AML-193 (cell line): ENCODE results near the gene TRAPPC6A.

Experiments used
- DNase-seq, 2 experiments: peaks; one replicate each; lab custom pipeline; 2025; lab: John Stamatoyannopoulos, UW

TRAPPC6A gene

DNA sequence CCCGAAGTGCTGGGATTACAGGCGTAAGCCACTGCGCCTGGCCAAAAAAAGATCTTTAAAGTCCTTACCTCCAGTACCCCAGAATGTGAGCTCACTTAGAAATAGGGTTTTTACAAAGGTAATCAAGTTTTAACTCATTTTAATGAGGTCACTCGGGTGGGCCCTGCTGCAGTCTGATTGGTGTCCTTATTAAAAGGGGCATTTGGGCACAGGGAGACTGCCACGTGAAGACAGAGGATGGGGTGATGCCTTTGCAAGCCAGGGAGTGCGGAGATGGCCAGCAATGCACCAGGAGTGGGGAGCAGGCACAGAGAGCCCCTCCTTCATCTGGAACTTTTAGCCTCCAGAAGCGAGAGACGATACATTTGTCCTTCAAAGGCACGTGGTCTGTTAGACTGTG lies 28.9 kb downstream of the TRAPPC6A start:
- DNase-seq: no peak

GRCh38 chr19:45147835-45148676 lies 30.0 kb downstream of the TRAPPC6A start:
- no peak for DNase-seq

GRCh38 chr19:45146741-45147205 lies 31.3 kb downstream of the TRAPPC6A start:
- no peak for DNase-seq

DNA sequence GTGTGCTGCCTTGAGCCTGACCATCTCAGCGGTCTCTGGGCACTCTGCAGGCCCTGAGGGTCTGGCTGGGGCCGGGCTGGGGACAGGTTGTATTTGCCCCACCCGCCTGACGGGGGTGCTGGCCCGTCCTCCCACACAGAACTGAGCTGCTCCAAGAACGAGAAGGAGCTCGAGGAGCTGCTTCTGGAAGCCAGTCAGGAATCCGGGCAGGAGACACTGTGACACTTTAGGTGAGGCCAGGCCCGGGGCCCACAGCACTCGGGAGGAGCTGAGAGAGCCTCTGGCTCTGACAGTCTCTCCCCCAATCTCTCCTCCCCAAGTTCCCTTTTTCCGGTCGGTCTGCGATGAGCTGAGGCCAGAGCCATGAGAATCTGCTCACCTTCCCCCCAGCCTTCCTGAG lies 31.8 kb downstream of the TRAPPC6A start:
- DNase-seq: no peak

- DNase-seq: no peak
Observed at GRCh38 chr19:45145270-45146189, 32.5 kb downstream of the TRAPPC6A start.

- no peak for DNase-seq
Observed at GRCh38 chr19:45144431-45145269, 33.4 kb downstream of the TRAPPC6A start.

DNA sequence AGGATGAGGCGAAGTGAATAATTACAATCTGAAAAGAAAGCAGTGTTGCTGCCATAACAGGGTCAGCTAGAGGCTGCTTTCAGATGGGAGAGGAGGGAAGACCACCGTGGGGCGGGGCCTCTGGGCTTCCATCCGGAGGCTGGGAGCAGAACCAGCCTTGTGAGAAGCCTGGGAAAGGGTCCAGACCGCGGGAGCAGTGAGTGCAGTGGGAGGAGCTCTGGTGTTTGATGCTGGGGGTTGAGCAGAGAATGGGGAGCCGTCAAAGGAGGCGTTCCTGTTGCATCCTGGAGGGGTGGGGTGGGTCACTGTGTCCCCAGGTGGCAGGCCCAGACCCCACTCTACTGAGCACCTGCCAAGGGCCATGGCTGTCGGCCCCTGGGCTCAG lies 35.3 kb downstream of the TRAPPC6A start:
- no peak for DNase-seq

- DNase-seq: no peak
Observed at GRCh38 chr19:45142016-45142725, 35.9 kb downstream of the TRAPPC6A start.

GRCh38 chr19:45141203-45141900 lies 36.7 kb downstream of the TRAPPC6A start:
- DNase-seq: no peak

DNA sequence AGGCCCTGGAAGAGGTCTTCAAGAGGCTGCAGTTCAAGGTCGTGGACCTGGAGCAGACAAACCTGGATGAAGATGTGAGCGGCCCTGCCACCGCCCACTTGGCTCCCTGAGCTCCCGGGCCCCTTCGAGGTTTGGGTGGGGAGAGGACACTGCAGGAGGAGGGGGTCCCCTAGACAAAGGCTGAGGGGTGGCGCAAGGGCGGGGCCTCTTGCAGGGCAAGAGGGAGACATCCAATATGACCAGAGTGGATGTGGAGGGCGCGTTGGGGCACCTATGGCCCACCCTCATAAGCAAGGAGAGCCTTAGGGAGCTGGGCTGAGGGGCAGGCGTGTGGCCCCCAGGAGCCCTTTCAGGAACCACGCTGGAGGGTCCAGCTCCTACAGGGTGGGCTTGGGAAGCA lies 37.5 kb downstream of the TRAPPC6A start:
- DNase-seq: no peak

GRCh38 chr19:45140144-45140503 lies 37.9 kb downstream of the TRAPPC6A start:
- DNase-seq: no peak

DNA sequence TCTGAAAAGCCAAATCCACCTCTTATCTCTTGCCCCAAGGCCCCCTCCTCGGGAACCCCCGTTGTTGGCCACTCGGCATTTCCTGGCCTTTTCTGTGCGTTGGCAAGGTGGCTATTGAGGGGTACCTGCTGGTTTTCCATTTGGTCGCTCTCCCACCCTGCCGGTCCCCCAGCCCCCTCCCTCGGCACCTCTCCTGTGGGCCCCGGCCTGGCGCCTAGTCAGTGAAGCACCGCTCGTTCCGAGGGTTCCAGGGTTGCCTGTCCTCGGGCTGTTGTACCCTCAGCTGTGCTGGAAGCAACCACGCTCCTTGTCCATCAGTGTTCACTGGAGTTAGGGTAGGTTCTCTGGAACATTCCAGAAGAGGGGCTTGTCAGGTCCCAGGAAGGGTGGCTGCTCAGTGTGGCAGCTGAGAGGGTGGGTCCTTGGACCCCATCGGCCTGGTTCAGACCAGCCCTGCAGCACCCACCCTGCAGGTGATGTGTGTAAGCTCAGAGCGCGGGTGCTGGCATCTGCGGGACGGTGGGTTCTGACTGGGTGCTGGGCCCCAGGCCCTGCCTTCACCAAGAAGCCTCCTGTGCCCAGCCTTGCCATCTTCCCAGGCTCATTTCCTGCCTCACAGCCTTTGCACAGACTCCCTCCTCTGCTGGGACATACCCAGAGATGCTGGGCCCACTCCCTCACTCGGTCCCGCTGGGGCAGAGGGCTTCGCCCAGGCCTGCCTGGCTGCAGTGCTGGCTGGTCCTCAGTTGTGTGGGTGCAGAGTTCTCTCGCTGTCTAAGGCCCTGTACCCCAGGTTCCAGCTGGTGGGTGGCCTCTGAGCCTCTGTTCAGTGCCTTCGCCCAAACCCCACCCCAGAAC lies 38.5 kb downstream of the TRAPPC6A start:
- no peak for DNase-seq

- no peak for DNase-seq
Observed at GRCh38 chr19:45138303-45138751, 39.7 kb downstream of the TRAPPC6A start.

GRCh38 chr19:45137179-45137761 lies 40.8 kb downstream of the TRAPPC6A start:
- DNase-seq: no peak

- DNase-seq: no peak
Observed at GRCh38 chr19:45136507-45137178, 41.4 kb downstream of the TRAPPC6A start.

GRCh38 chr19:45135176-45135885 lies 42.7 kb downstream of the TRAPPC6A start:
- DNase-seq: no peak

DNA sequence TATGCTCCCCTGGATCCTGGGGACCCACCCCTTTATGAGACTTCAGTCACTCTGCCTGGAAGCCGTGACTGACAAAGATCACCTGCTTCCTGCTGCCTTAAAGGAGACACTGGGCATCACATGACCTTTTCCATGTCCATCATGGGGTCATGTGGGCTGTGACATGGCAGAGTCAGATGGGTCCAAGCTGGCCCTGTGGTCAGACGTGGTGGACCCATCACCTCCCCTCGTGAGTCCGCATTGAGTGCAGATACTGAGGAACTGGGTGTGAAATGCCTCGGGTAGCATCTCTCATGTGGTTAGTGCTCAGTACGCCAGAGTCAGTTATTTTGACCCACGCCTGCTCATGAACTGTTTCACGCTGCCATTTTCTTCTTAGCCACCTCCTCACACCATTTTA lies 44.4 kb downstream of the TRAPPC6A start:
- no peak for DNase-seq
